Measurements from ENCODE around the gene ADGRE2.

DNA sequence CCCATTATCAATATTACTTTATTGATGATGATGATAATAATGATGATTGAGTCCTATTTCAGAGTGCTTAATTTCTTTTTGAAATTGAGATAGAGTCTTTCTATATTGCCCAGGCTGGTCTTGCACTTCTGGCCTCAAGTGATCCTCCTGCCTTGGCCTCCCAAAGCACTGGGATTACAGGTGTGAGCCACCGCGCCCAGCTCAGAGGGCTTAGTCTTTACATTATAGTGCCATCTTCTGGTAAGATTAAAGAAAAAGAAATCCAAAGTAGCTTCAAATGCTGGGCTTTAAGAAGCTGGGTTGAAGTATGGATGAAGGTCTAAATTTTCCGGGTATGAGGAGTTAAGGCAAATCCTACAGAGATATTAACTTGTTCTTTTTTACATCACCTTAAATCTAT lies 91.9 kb downstream of the ADGRE2 start:
- TF ChIP-seq, protein P1, sequence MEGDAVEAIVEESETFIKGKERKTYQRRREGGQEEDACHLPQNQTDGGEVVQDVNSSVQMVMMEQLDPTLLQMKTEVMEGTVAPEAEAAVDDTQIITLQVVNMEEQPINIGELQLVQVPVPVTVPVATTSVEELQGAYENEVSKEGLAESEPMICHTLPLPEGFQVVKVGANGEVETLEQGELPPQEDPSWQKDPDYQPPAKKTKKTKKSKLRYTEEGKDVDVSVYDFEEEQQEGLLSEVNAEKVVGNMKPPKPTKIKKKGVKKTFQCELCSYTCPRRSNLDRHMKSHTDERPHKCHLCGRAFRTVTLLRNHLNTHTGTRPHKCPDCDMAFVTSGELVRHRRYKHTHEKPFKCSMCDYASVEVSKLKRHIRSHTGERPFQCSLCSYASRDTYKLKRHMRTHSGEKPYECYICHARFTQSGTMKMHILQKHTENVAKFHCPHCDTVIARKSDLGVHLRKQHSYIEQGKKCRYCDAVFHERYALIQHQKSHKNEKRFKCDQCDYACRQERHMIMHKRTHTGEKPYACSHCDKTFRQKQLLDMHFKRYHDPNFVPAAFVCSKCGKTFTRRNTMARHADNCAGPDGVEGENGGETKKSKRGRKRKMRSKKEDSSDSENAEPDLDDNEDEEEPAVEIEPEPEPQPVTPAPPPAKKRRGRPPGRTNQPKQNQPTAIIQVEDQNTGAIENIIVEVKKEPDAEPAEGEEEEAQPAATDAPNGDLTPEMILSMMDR (conservative IDR thresholded peaks at IDR 0.05), result peak; percentile 71
- TF ChIP-seq EZH2 (IDR thresholded peaks at IDR 0.05; ENCODE audit: low read depth), result no peak
